Hepatocyte (in vitro differentiated cells): Measurements from ENCODE around the gene GABRA6.

Experiments used
- EZH2 ChIP-seq: fragments of 200-600 bp; sonication (generic); IDR thresholded peaks from 2 replicates; pipeline ENCODE4 v1.6.1; 2016; ENCODE audit warnings: antibody characterized with exemption, mild to moderate bottlenecking, borderline replicate concordance
- TF ChIP-seq, protein P1 (sequence below): fragments of 200-600 bp; sonication (generic); IDR thresholded peaks from 2 replicates; pipeline ENCODE4 v1.5.1; 2016; ENCODE audit warnings: antibody characterized with exemption, mild to moderate bottlenecking; ENCODE audit not compliant: poor library complexity

DNA sequence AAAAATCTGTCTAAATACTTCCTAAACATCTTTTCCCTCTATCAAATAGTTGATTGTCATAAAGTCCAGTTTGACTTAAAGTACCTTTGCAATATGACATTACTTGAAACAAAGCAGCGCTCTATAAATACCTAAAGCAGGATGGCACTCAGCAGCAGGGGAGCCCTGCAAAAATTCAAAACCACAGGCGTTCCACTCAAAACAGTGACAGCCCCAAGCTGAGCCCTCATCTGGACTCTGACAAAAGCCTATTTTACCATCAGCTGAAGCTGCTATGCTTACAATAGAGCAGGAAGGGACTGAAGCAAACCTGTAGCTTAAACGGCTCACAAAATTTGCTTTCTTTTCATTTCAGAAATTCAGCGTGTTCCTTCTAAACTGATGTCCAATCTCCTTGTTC lies 11.5 kb downstream of the GABRA6 start:
- no peak for TF ChIP-seq EZH2
- TF ChIP-seq, protein P1, sequence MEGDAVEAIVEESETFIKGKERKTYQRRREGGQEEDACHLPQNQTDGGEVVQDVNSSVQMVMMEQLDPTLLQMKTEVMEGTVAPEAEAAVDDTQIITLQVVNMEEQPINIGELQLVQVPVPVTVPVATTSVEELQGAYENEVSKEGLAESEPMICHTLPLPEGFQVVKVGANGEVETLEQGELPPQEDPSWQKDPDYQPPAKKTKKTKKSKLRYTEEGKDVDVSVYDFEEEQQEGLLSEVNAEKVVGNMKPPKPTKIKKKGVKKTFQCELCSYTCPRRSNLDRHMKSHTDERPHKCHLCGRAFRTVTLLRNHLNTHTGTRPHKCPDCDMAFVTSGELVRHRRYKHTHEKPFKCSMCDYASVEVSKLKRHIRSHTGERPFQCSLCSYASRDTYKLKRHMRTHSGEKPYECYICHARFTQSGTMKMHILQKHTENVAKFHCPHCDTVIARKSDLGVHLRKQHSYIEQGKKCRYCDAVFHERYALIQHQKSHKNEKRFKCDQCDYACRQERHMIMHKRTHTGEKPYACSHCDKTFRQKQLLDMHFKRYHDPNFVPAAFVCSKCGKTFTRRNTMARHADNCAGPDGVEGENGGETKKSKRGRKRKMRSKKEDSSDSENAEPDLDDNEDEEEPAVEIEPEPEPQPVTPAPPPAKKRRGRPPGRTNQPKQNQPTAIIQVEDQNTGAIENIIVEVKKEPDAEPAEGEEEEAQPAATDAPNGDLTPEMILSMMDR = no peak
